Measurements from ENCODE around the gene BCAP29.
A peak's percentile ranks its signal among the peaks of the same experiment; 100 is the strongest.
"Not testable (repeated sequence)": the region's sequence is repeated elsewhere in the genome, so short reads cannot be mapped to it uniquely, and the experiment has no call there.

Gene BCAP29

GRCh38 chr7:107579885-107580715, at the start of gene BCAP29:
Gene BCAP29, plus strand, starts transcription at chr7:107580246. Its CDS starts 527 bp downstream, at chr7:107580773.
- peak; percentile 69 to 73 for DNase-seq

DNA sequence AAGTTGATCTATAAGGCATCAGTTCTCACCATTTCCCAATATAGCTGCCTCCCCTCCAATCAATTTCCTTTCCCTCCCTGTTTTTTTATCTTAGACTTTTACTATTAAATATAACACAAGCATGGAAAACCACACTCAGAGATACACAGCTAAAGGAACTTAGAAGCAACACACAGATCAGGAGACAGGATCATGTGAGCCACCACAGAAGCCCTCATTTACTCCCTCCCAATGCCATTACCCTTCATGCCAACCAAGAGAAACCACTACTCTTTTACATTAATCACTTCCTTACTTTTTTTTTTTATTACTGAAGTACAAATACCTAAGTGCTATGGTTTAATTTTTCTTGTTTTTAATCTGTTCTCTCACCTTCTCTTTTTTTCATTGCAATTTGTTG, 49.3 kb upstream of the BCAP29 start:
- no peak for DNase-seq

DNA sequence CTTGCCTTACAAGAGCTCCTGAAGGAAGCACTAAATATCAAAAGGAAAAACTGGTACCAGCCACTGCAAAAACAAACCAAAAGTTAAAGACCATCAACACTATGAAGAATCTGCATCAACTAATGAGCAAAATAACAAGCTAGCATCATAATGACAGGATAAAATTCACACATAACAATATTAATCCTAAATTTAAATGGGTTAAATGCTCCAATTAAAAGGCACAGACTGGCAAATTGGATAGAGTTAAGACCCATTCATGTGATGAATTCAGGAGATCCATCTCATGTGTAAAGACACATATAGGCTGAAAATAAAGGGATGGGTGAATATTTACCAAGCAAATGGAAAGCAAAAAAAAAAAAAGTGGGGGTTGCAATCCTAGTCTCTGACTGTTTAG, 45.9 kb upstream of the BCAP29 start:
- DNase-seq: no peak

DNA sequence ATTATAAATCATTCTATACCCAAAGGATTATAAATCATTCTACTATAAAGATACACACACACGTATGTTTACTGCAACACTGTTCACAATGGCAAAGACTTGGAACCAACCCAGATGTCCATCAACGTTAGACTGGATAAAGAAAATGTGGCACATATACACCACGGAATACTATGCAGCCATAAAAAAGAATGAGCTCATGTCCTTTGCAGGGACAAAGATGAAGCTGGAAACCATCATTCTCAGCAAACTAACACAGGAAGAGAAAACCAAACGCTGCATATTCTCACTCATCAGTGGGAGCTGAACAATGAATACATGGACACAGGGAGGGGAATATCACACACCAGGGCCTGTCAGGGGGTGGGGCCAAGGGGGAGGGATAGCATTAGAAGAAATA, 42.8 kb upstream of the BCAP29 start:
- not testable (repeated sequence) for DNase-seq

DNA sequence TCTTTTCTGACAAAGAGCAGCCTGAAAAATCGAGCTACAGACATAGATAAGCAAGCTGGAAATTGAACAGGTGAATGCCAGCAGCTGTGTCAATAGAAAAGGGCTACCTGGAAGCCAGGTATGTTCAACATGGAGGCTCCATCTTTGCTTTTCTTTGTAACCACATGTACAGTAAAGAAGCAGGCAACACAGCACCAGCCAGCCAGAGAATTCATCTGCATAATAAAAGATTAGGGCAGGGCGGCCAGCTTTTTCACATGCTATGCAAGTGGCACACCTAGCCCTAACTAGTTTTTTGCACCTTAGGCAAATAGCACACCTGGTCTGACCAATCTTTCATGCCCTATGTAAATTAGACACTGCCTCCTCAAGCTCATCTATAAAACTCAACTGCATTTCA, 42.0 kb upstream of the BCAP29 start:
- DNase-seq: no peak

- no peak for DNase-seq
Observed at GRCh38 chr7:107543338-107543993, 36.6 kb upstream of the BCAP29 start.

GRCh38 chr7:107544848-107545591, 35.0 kb upstream of the BCAP29 start:
- DNase-seq: no peak

DNA sequence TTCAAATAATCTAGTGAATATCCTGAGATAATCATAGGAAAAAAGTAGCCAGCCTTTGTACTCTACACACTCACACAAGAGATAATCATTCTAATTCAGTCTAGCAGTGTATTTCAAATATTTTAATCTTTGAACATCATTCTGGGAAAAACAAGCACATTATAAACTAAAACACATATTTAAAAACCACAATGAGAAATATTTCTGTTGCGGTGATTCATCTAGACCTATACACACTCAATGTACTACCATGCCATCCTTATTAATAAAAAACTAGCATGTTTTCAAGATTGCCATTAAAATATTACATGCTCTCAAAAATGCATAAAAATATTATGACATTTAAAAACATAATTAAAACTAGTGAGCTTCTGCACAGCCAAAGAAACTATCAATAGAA, 28.1 kb upstream of the BCAP29 start:
- no peak for DNase-seq

GRCh38 chr7:107555893-107556292, 24.2 kb upstream of the BCAP29 start:
- no peak for DNase-seq

- DNase-seq: no peak
Observed at GRCh38 chr7:107559864-107560263, 20.2 kb upstream of the BCAP29 start.

GRCh38 chr7:107560898-107561516, 19.0 kb upstream of the BCAP29 start:
- DNase-seq: peak in 1 of 2 donors; percentile 37

GRCh38 chr7:107563081-107563774, 16.8 kb upstream of the BCAP29 start:
- no peak for DNase-seq

DNA sequence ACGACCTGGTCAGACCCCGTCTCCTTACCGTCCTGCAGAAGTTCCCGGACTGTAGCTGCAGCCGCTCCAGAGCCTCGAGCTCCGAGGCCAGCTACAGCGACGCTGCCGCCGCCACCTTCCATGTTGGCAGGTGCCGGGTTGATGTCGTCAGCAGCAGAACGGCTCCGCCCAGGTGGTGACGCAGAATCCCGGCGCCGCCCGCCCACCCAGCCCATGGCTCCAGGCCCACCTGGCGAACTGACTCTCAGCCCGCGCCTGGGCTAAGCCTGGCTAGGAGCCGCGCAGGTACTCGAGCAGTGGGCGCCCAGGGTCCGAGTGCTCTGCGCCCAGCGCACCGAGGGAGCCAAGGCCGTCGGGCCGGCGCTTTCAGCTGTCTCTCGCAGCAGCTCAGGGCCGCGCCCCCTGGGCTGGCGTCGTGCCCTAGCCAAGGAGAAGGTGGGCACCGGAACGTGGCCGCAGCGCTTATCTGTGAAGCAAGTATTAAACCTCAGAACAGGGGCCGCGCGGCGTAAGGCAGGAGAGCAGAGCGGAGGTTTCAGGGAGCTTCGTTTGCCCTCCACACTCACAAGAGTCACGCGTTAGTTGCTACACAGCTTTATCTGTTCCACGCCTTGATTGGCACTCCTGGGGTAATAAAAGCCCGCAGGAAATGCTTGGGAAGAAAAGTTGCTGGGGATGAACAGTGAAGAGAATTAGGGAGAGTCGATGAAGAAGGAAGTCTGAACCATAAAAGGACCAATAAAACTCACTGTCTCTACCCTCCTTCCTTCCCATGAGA, 16.1 kb upstream of the BCAP29 start, which contains the start of the genes COG5 and DUS4L:
TSS of gene COG5 (minus strand) at position 146 of the 778 bp plus-strand sequence. CDS start at position 122, 24 bp downstream.
TSS of gene DUS4L (plus strand) at position 197 of the 778 bp plus-strand sequence. CDS start 3,100 bp downstream, outside the sequence.
- peak; percentile 84 to 86 for DNase-seq

DNA sequence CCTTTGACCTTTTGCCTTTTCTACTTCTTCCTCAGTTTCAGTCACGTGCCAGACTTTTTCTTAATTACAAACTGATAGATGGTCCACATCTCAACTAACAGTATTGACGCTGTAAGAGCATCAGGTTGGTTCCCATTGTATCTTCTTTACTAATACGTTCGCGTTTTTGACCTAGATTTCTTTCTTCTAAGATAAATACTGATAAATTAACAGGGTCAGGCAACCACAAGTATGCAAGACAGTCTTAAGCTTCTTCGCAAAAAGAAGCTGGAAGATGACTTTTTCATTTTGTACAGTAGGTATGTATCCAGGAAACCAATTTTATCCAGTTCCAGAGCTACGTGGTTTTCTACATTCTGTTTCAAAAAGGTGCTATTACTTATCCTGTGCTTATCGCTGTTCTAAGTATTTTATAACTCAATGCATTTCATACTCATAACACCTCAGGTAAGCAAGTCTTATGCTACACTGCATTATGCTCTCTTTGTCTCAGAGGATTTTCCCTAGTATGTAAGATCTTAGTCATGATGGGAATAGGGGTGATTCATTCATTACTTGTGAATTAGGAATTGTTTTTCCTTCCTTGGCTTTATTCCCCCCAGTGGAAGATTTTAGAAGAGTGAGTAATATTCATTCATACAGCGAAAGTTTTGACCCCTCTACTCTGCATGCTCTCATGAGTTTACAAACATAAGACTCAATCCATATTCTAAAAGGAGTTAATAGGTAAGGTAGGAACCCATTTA, 15.3 kb upstream of the BCAP29 start:
- no peak for DNase-seq

- DNase-seq: no peak
Observed at GRCh38 chr7:107570298-107570697, 9.7 kb upstream of the BCAP29 start.

GRCh38 chr7:107573537-107573936, 6.5 kb upstream of the BCAP29 start:
- DNase-seq: no peak

GRCh38 chr7:107579554-107579884, 527 bp upstream of the BCAP29 start:
- DNase-seq: no peak

DNA sequence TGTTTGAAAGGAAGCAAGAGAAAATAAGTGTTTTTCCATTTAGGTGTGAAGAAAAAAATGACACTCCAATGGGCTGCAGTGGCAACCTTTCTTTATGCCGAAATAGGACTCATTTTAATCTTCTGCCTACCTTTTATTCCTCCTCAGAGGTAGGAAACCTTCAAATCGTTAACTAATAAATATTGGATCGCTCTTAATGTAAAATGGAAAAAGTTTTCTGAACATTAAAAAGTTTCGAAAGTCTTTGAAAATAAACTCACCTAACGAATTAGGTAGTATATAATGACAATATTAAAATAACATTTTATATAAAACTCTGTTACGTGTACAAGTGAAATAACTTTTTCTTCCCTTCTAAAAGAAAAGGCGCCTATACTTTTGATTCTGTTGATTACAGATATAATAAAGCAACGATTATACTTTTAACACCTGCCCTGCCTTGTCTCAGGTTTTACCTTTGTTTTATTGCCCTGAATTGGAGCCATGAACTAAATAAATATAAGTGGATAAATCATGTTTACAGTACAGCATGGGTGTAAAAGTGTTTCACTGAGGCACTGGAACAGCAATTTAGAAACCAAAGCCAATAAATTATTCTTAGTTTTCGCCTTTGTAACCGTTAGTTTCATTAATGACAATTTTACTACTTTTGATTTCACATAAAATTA, 804 bp downstream of the BCAP29 start:
- no peak for DNase-seq

DNA sequence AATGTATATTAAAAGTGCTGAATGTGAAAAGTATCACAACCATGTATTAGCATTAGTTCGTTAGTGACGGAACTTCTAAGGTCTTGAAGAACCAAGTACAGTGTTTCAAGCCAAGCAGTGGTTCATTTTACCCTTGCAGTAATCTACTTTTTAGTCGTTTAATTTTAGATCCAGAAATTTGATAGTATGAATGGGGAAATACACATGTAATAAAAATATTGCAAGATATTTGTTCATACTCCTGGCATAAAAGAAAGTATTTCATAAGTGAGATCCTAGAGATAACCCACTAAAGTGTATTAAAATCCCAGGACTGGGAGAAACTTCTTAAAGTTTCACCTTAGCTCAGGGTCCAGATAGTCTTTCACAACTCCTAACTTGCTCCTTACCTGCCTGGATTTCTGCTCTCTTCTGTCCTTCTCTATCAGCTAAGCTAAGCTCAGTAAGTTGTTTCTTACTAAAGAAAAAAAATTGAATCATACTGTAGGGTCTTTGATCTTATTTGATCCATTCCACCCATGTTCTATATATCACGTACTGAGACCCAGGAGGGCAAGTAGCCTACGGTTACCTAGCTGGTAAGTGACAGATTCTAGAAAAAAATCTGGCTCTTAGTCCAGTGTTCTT, 1.5 kb downstream of the BCAP29 start:
- no peak for DNase-seq

- DNase-seq: no peak
Observed at GRCh38 chr7:107582875-107583274, 2.8 kb downstream of the BCAP29 start.

All from CD4-positive, alpha-beta T cell treated with Interleukin-1 beta for 1 hour (primary cell).